NT2/D1 (cell line): ENCODE measurements around the gene DDX17.
A peak's percentile ranks its signal among the peaks of the same experiment; 100 is the strongest.

Experiments
- DNase-seq: peaks from one replicate; pipeline ENCODE4 v3.0.0-alpha.2; 2011; ENCODE audit warnings: low read depth, low spot score
- H3K27me3 ChIP-seq: 2 replicates; pipeline ENCODE4 v1.6.0; 2011; ENCODE audit warnings: mild to moderate bottlenecking; ENCODE audit not compliant: insufficient read length, insufficient read depth
- H3K36me3 ChIP-seq: 2 replicates; pipeline ENCODE4 v1.6.1; 2011; ENCODE audit warnings: mild to moderate bottlenecking, low read length, mixed read lengths; ENCODE audit not compliant: insufficient read depth, insufficient read length
- H3K4me1 ChIP-seq: 2 replicates; pipeline ENCODE4 v1.5.1; 2011; ENCODE audit not compliant: insufficient read depth, insufficient read length
- H3K4me3 ChIP-seq: 2 replicates; pipeline ENCODE4 v1.5.1; 2011; ENCODE audit warnings: low read depth; ENCODE audit not compliant: insufficient read length
- H3K9ac ChIP-seq: 2 replicates; pipeline ENCODE4 v1.6.0; 2011; ENCODE audit warnings: low read depth; ENCODE audit not compliant: insufficient read length
- H3K9me3 ChIP-seq: 2 replicates; pipeline ENCODE4 v1.5.1; 2011; ENCODE audit warnings: mild to moderate bottlenecking, low read length; ENCODE audit not compliant: insufficient read depth
- SUZ12 ChIP-seq: IDR thresholded peaks from 2 replicates; pipeline ENCODE4 v1.6.1; 2011; ENCODE audit not compliant: insufficient read length, insufficient read depth; ENCODE audit errors: extremely low read depth
- YY1 ChIP-seq: IDR thresholded peaks from 2 replicates; pipeline ENCODE4 v1.6.1; 2011; ENCODE audit not compliant: insufficient read length, insufficient read depth
- ZNF274 ChIP-seq: IDR thresholded peaks from 2 replicates; pipeline ENCODE4 v1.6.1; 2011; ENCODE audit warnings: mild to moderate bottlenecking, low read depth, low read length

Gene DDX17

DNA sequence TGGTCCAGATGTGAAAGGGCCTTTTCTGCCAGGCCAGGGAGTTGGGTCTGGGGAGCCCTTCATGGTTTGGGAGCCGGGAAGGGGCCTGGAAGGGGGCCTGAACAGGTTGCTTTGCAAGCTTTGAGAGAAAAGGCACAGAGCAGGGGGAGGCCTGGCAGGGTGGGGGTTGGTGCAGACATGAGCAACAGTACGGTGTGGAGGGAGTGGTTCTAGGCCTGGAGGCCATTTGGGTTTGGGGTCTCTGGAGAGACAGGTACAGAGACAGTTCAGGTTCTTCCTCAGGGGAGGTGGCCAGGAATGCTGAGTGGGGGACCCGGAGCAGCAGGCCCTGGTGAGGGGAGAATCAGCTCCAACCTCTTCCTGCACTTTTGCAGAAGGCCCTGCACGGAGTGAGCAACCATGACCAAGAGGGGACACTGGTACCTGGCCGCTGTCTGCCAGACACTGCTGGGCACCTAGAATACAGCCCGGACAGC is 36.8 kb downstream of the DDX17 start:
- Histone ChIP-seq H3K27me3 (peaks cover 22% of the 10 kb centered on the region), H3K9me3 (no peaks in the 10 kb centered on the region), H3K4me3 (no peak overlapping the region), H3K9ac (no peak overlapping the region), H3K36me3 (no peaks in the 10 kb centered on the region), H3K4me1 (peaks cover 19% of the 10 kb centered on the region)
- TF ChIP-seq SUZ12 (no peak), ZNF274 (no peak), YY1 (no peak)
- no peak for DNase-seq

DNA sequence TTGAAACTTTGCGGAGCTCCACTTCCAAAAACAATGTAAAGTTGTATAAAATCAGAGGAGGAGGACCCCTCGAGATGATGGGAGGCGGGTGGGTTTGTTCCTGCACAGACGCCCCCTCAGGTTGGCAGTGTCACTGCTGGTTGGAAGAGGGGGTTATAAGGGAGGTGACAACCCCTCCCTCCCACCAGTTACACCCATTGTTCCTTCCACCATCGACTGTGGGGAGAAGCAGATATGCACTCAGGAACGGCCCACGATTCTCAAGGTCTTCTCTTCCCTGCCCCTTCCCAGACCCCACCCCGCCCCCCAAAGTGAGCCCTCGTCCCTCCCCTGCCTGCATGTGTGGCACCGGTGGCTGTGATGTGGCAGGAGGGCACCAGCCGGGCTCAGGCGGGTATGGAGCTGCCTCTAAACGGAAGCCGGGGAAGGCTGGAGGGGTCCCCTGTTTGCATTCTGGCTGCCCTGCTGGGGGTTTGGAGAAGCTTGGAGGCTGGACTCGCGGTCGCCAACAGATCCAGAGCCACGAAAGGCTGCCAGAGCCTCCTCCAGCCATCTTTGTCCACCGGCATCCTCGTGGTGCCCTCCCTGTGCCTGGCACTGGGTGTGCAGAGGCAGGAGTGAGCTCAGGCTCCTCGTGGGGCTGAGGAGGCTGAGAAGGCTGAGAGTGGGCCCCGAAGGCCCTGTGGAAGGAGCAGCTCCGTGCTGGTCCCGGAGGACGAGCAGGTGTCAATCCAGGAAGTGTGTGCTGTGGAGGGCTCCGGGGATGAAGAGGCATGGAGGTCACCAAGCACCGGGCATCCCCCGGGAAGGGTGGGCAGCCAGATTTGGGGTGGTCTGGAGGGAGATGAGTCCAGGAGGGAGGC is 37.4 kb downstream of the DDX17 start:
- no peak for DNase-seq
- no peaks in the 10 kb centered on the region for H3K9me3 ChIP-seq
- H3K27me3 ChIP-seq: peaks cover 29% of the 10 kb centered on the region
- peak overlapping the region; percentile 92 for H3K9ac ChIP-seq
- no peaks in the 10 kb centered on the region for H3K36me3 ChIP-seq
- peaks cover 17% of the 10 kb centered on the region for H3K4me1 ChIP-seq
- TF ChIP-seq ZNF274 (no peak), YY1 (no peak), SUZ12 (no peak)
- H3K4me3 ChIP-seq: peak overlapping the region; percentile 60

DNA sequence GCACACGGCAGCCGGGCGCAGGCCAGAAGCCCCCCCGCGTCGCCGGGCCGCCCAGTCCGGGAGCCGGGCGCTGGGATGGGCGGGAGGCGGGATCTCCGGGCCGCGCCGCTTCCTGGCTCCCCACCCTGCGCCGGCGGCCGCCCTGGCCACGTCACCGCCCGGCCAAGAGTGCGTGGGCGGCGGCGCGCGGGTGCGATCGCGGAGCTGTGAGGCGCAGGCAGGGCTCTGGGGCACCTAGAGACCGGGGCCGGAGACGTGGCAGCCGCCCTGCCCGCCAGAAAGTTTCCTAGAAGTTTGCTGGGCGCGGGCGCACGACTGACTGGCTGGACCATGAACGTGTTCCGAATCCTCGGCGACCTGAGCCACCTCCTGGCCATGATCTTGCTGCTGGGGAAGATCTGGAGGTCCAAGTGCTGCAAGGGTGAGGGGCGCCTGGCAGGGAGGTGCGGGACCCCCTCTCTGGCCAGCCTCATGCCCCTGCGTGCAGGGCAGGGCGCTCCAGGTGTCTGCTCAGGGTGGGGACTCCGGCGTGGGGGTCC is 38.1 kb downstream of the DDX17 start, which contains the start of gene KDELR3:
Gene KDELR3, plus strand, starts transcription at position 193 of the 539 bp plus-strand sequence. Its CDS starts 138 bp downstream, at position 331.
- H3K4me3 ChIP-seq: peak within 1 kb of the TSS; percentile 60
- no peak for DNase-seq
- peak within 1 kb of the TSS; percentile 92 for H3K9ac ChIP-seq

DNA sequence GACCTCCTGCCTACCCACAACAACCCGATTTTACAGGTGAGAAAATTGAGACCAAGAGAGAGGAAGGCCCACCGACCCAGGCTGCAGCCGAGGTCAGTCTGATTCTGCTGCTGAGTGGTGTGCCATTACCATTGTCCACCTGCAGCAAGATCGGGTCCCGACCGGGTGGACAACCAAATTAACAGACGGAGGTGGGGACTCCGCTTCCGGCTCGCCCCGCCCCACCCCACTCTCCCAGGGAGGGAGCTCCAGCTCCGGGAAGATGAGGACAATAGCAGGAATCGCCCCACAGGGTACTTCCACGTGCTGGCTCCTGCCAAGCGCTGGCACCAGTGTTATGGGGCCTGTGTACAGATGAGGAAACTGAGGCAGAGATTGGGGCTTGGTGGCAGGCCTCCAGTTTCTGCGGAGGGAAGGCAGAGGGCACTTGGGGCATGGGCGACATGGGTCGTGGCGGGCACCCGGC is 38.6 kb downstream of the DDX17 start:
- no peak for DNase-seq
- Histone ChIP-seq H3K27me3 (peaks cover 41% of the 10 kb centered on the region), H3K4me1 (peaks cover 20% of the 10 kb centered on the region), H3K9ac (peak overlapping the region; percentile 92), H3K4me3 (peak overlapping the region; percentile 60), H3K36me3 (no peaks in the 10 kb centered on the region), H3K9me3 (no peaks in the 10 kb centered on the region)
- no peak for TF ChIP-seq SUZ12
- no peak for TF ChIP-seq ZNF274
- no peak for TF ChIP-seq YY1

More for the DNA sequence above, 38.1 kb downstream of the DDX17 start, which contains the start of gene KDELR3:
- TF ChIP-seq YY1: no peak
- no peak for TF ChIP-seq SUZ12
- TF ChIP-seq ZNF274: no peak
- H3K27me3 ChIP-seq: peaks cover 36% of the 10 kb centered on the region
- H3K4me1 ChIP-seq: peaks cover 20% of the 10 kb centered on the region
- H3K36me3 ChIP-seq: no peaks in the 10 kb centered on the region
- no peaks in the 10 kb centered on the region for H3K9me3 ChIP-seq

DNA sequence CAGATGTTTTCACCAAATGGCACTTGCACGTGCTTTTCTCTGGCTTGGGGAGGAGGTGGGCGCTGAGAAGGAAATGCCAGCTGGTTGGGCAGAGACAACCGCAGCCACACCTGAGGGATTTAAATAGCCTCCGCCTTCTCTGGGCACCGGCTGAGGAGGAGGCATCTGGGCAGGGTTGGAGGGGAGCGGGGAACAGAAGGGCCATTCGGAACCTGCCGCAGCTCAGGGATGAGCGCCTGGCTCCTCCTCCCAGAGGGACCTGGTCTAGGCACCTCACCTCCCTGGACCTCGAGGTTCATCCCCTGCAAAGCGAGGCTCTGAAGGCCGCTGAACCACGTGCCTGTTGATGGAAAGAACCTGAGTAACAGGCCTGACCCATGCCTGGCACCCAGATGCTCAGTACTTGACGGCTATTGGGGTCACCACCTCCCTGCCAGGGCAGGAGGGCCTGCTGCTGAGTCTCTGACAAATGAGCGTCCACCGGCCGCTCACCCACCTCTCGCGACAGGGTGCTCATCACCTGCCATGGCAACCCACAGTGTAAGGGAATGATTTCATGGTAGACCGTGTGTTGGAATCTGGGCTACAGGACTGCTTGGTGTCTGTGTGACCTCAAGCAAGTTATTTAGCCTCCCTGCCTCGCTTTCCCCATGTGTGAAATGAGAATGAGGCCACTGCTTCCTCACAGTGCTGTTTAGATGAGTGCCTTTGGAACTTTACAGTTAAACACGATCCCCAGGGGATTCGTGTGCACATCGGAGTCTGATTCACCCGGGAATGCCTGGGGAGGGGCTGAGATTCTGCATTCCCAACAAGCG is 40.2 kb downstream of the DDX17 start:
- peaks cover 18% of the 10 kb centered on the region for H3K4me1 ChIP-seq
- no peak for DNase-seq
- no peaks in the 10 kb centered on the region for H3K36me3 ChIP-seq
- H3K9me3 ChIP-seq: no peaks in the 10 kb centered on the region
- TF ChIP-seq YY1 (no peak), SUZ12 (no peak), ZNF274 (no peak)
- no peak overlapping the region for H3K9ac ChIP-seq
- no peak overlapping the region for H3K4me3 ChIP-seq
- peaks cover 56% of the 10 kb centered on the region for H3K27me3 ChIP-seq

DNA sequence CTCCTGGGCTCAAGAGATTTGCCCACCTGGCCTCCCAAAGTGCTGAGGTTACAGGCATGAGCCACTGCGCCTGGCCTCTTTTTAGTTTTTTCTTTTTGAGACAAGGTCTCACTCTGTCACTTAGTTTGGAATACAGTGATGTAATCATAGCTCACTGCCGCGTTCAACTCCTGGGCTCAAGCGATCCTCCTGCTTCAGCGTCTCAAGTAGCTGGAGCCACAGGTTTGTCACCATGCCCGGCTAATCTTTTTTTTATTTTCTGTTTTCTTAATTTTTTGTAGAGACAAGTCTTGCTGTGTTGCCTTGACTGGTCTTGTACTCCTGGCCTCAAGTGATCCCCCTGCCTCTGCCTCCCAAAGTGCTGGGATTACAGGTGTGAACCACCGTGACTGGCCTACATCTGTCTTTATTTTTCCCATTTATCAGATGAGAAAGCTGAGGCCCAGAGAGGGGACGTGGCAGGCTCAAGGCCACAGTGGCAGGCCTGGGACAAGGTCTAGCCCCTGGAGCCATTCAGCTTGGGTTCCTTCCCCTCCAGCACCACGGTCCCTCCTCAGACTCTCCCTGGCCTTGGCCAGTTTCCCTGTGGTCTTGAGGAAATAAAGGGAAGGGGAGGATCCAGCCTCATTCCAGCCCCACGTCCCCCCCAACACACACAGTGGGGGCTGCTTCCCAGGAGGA is 41.0 kb downstream of the DDX17 start:
- Histone ChIP-seq H3K4me1 (peaks cover 18% of the 10 kb centered on the region), H3K36me3 (no peaks in the 10 kb centered on the region), H3K4me3 (no peak overlapping the region), H3K9ac (no peak overlapping the region), H3K27me3 (peaks cover 63% of the 10 kb centered on the region), H3K9me3 (no peaks in the 10 kb centered on the region)
- no peak for DNase-seq
- TF ChIP-seq ZNF274: no peak
- no peak for TF ChIP-seq SUZ12
- no peak for TF ChIP-seq YY1
